ENCODE measurements around the gene FBXO11.
"Not testable (repeated sequence)": the region's sequence is repeated elsewhere in the genome, so short reads cannot be mapped to it uniquely, and the experiment has no call there.

Gene FBXO11

DNA sequence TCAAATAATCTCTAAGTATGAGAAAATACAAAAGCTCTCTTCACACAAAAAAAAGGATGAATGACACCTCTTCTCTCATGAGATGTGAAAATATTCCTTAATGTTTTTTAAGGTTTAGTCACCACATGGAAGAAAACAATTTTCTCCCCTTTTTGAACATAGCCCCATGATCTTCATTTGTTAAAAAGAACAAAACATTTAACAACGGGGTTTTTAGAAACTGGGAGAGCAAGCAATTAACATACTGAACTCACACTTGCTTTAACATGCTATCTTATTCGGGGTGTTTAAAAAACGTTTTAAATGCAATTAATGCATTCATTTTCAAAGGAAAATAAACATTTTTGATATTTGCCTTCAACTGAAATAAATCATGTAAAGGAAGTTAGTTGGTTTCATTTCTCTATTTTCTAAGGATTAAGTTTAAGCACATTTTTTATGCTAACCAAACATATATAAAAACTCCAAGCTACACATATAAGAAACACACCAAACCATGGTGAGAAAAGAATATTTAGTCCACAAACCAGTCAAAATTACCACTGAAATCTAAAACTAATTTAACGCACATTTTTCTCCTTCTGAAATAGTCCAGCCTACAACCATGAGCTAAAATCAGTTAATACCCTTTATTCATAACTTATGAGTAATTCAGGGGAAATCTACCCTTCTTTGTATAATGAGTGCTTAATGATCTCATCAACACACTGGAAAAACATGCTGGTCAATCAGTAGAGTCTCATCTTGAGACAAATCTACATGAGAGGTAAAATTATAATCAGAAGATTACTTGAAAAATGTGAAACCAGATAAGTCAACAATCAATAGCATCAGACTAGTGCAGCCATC, 8.2 kb downstream of the FBXO11 start:
- FAIRE-seq: peak; percentile 5

DNA sequence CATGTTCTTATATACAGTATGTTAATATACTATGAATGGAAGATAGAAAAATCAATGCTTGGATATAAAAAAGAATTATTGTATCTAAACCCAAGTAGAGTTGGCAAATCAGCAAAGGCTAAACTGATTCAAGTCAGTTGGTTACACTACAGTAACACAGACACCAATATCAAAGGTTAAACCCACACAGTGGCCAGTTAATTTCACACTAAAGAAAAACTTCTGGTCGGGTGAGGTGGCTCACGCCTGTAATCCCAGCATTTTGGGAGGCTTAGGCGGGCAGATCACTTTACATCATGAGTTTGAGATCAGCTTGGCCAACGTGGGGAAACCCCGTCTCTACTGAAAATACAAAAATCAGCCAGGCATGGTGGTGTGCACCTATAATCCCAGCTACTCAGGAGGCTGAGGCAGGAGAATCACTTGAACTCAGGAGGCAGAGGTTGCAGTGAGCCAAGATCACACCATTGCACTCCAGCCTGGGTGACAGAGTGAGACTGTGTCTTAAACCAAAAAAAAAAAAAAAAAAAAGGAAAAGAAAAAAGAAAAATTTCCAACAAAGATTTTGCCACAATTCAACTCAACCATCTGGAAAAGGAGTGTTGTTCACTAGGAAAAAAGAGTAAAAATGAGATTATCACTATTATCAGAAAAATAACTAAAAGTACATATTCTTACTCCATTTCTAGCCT, 9.0 kb downstream of the FBXO11 start:
- not testable (repeated sequence) for FAIRE-seq

DNA sequence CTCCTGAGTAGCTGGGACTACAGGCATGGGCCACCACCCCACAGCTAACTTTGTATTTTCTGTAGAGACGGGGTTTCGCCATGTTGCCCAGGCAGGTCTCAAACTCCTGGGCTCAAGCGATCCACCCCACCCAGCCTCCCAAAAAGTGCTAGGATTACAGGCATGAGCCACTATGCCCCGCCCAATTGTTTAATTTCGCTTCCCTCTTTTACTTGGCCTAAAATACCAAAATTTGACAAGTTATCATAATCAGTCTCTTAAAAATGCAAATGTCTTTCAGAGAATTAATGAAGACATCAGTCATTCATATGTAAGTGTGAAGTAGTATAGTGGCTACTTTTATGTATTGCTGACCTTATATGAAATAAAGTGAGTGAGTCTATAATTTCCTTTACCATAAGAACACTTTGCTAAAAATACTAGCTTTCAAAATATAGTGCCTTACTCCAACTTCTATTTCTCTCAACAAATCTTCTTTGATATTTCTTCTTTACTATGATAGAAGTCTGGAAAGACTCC, 9.8 kb downstream of the FBXO11 start:
- no peak for FAIRE-seq

- FAIRE-seq: no peak
Observed at GRCh38 chr2:47893771-47894170, 12.5 kb downstream of the FBXO11 start.

- no peak for FAIRE-seq
Observed at GRCh38 chr2:47892338-47892730, 14.0 kb downstream of the FBXO11 start.

- FAIRE-seq: peak; percentile 13
Observed at GRCh38 chr2:47891369-47892337, 14.6 kb downstream of the FBXO11 start.

- FAIRE-seq: no peak
Observed at GRCh38 chr2:47890711-47891368, 15.5 kb downstream of the FBXO11 start.

DNA sequence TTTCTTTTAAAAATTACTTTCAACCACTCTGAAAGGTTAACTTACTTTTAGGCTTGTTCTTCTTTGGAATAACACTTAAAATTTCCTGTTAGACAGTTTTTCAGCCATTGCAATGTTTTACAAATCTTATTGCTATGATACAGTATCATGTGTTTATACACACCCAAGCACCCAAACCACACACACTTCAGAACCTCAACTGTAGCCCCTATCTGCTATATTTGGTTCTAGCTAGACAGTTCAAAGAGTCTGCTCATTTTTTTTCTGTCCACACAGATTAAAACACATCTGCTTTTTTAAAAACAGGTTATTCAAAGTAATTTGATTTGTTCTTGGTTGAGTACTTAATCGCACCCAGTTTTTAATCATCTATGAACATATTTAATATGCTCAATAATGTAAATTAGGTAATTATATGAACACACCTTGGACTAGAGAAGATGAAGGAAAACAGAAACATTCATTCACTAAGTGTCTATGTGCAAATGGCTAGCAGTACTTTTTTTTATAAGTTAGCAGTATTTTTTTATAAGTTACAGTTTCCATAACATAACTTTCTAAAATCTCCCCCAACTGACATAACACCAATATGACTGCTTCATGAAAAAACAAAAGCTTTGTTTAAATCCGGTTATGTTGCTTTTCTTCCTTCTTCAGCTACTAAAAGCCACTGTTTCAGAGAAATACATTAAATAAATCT, 17.6 kb downstream of the FBXO11 start:
- no peak for FAIRE-seq

DNA sequence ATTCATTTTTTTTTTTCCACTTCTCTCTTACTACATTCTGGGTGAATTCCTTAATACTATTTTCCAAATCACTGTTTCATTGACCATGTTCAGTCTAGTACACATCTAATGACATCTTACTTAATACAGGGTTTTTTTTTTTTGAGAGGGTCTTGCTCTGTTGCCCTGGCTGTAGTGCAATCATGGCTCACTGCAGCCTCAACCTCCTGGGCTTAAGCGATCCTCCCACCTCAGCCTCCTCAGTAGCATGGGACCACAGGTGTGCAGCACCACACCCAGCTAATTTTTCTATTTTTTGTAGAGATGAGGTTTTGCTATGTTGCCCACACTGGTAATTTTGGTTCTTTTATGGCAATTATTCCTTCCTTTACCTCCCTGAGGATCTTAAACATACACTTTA, 29.4 kb downstream of the FBXO11 start:
- no peak for FAIRE-seq

- FAIRE-seq: no peak
Observed at GRCh38 chr2:47872941-47873340, 33.4 kb downstream of the FBXO11 start.

DNA sequence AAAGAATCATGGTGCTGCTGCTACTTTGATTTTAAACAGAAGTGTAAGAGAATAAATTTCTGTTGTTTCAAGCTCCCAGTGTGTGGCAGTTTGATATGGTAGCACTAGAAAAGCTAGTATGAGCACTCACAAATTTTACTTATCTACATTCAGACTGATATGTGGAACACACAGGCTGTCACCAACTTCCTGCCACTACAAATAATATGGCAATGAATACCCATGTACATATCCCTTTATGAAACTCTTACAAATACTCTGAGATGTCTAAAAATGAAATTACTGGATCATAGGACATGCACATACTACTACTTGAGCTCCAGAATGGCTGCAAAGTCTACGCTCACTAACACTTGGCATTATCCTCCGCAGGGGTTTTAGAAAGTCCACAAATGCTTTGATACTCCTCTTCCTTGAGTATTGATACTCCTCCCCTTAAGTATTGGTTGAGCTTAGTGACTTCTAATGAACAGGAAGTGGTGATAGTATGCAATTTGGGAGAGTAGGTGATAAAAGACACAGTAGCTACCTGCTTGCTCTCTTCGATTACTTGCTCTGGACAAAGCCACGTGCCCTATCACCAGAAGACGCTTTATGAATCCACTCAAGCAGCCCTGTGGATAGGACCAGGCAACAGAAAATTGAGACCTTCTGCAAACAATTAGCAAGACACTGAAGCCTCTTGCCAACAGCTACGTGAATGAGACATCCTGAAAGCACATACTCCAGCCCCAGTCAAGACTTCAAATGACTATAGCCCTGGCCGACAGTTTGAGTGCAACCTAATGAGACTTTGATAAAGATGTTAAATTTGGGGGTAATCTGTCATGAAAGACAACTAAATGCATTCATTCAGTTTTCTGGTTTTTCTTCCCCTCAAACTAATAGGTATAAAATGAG, 35.4 kb downstream of the FBXO11 start:
- no peak for FAIRE-seq

DNA sequence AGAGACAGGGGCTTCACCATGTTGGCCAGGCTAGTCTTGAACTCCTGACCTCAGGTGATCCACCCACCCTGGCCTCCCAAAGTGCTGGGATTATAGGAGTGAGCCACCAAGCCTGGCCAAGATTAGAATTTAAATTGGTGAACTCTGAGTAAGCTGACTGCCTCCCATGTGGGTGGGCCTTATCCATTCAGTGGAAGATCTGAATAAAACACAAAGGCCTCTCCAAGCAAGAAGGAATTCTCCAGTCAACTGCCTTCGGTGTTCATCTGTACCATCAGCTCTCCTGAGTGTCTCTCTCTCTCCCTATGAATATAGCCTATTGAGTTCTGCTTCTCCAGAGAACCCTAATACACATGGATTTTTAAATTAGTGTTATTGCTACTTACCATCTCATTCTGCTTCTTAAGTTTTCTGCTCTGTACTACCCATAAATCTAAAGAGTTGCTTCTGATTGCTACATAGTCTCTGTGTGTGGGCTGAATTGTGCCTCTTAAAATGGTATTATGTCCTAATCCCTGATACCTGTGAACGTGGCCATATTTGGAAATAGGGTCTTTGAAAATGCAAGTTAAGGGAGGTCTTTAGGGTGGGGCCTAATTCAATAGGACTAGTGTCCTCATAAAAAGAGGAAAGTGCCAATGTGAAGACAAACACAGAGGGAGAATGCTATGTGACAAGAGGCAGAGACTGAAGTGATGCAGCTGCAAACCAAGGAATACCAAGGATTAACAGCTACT, 36.3 kb downstream of the FBXO11 start:
- no peak for FAIRE-seq

DNA sequence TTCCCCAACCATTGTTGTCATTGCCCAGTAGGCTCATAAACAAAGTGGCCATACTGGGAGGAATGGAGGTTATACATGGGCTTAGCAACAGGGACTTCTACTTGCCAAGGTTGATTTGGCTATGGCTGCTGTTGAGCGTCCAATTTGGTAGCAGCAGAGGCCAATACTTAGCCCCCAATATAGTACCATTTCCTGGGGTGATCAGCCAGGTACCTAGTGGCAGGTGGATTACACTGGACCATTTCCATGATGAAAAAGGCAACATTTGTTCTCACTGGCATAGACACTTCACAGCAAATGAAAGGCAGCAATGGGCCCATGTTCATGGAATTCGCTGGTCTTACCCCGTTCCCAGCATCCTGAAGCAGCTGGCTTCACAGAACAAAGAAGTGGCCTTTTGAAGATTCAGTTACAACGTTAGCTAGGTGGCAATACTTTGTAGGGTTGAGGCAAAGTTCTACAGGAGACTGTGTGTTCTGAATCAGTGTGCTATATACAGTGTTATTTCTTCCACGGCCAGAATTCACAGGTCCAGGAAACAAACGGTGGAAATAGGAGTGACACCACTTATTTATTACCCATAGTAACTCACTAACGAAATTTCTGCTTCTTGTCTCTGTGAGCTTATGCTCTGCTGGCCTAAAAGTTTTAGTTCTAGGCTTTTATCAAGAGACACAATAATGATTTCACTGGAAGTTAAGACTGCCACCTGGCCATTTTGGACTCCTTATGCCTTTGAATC, 37.5 kb downstream of the FBXO11 start:
- FAIRE-seq: no peak

DNA sequence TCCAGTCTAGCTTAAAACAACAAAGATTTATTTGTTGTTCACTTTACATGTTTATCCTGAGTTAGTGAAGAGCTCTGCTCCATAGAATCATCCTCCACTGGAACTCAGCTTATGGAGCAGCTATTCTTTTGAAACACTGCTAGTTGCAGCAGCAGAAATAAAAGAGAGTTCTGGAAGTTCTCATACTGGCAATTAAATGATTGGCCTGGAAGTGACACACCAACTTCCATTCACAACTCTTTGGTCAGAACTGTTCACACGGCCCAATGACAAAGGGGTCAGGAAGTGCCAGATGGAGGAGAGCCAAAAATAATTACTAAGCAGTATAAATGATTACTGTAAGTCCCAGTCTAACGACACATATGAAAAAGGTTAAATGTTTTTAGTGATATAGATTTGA, 39.1 kb downstream of the FBXO11 start:
- FAIRE-seq: peak; percentile 55

DNA sequence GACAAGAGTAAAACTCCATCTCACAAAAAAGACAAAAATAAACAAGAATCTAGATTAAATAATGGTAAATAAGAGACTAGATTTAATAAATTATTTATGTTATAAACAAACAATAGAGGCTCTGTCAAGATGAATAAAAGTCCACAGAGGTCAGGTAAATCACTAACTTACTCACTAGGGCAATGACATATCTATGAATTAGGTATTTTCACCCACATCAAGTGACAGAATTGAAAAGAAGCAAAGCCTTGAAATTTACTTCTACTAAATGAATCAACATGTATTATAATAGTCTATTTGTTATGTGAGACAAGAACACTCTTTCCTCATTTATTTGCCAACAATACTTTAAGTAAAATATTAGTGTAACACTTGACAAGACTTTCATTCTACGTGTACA, 41.7 kb downstream of the FBXO11 start:
- no peak for FAIRE-seq

GRCh38 chr2:47862949-47863348, 43.3 kb downstream of the FBXO11 start:
- no peak for FAIRE-seq

GRCh38 chr2:47853067-47853777, 53.1 kb downstream of the FBXO11 start:
- not testable (repeated sequence) for FAIRE-seq

- no peak for FAIRE-seq
Observed at GRCh38 chr2:47850198-47850597, 56.1 kb downstream of the FBXO11 start.

Measured in islet of Langerhans (tissue), 1 donor.